Measurements from ENCODE around the gene PKP4. TPM values are rescaled to one million over a fixed set of nuclear protein-coding genes. Genes with fewer than 3 reads are reported as not detected.
"Not testable (repeated sequence)": the region's sequence is repeated elsewhere in the genome, so short reads cannot be mapped to it uniquely, and the experiment has no call there.

Gene PKP4
- total RNA-seq, 1 donor = 62.2 TPM

GRCh38 chr2:158473719-158474392, 17.1 kb downstream of the PKP4 start:
- no peak overlapping the region for H3K4me3 ChIP-seq (ENCODE audit: low read depth, low read length)
- no peak for DNase-seq (ENCODE audit: low read depth)
- no peak for TF ChIP-seq CTCF (IDR thresholded peaks at IDR 0.05; ENCODE audit: insufficient read depth, low read depth, low read length)

- not testable (repeated sequence) for DNase-seq (ENCODE audit: low read depth); H3K4me3 ChIP-seq (ENCODE audit: low read depth, low read length)
Observed at GRCh38 chr2:158474526-158475011, 17.8 kb downstream of the PKP4 start.

GRCh38 chr2:158477202-158477601, 20.4 kb downstream of the PKP4 start:
- no peak for TF ChIP-seq CTCF (IDR thresholded peaks at IDR 0.05; ENCODE audit: insufficient read depth, low read depth, low read length)
- DNase-seq (ENCODE audit: low read depth) = no peak
- H3K4me3 ChIP-seq (ENCODE audit: low read depth, low read length) = no peak overlapping the region

GRCh38 chr2:158478237-158478636, 21.5 kb downstream of the PKP4 start:
- no peak overlapping the region for H3K4me3 ChIP-seq (ENCODE audit: low read depth, low read length)
- peak; percentile 63 for DNase-seq (ENCODE audit: low read depth)

GRCh38 chr2:158478816-158479215, 22.1 kb downstream of the PKP4 start:
- no peak for DNase-seq (ENCODE audit: low read depth)
- no peak for TF ChIP-seq CTCF (IDR thresholded peaks at IDR 0.05; ENCODE audit: insufficient read depth, low read depth, low read length)

More at GRCh38 chr2:158478237-158478636, 21.5 kb downstream of the PKP4 start:
- no peak for TF ChIP-seq CTCF (IDR thresholded peaks at IDR 0.05; ENCODE audit: insufficient read depth, low read depth, low read length)

GRCh38 chr2:158481116-158481515, 24.4 kb downstream of the PKP4 start:
- DNase-seq (ENCODE audit: low read depth) = peak; percentile 41
- H3K4me3 ChIP-seq (ENCODE audit: low read depth, low read length) = no peak overlapping the region
- TF ChIP-seq CTCF (IDR thresholded peaks at IDR 0.05; ENCODE audit: insufficient read depth, low read depth, low read length) = no peak

More at GRCh38 chr2:158478816-158479215, 22.1 kb downstream of the PKP4 start:
- no peak overlapping the region for H3K4me3 ChIP-seq (ENCODE audit: low read depth, low read length)

- H3K4me3 ChIP-seq (ENCODE audit: low read depth, low read length) = no peak overlapping the region
- no peak for DNase-seq (ENCODE audit: low read depth)
- no peak for TF ChIP-seq CTCF (IDR thresholded peaks at IDR 0.05; ENCODE audit: insufficient read depth, low read depth, low read length)
Observed at GRCh38 chr2:158482594-158482993, 25.8 kb downstream of the PKP4 start.

Data from fibroblast of villous mesenchyme (primary cell).